NAMALWA (cell line): ENCODE data around the gene ZNF474.

Source experiments
- DNase-seq: peaks from one replicate; pipeline ENCODE4 v3.0.0-alpha.2; 2015; ENCODE audit warnings: low spot score

The ZNF474 gene

GRCh38 chr5:122153774-122154173 lies 24.4 kb downstream of the ZNF474 start:
- DNase-seq: no peak

GRCh38 chr5:122154491-122154890 lies 25.1 kb downstream of the ZNF474 start:
- DNase-seq: no peak

GRCh38 chr5:122154910-122155309 lies 25.6 kb downstream of the ZNF474 start:
- no peak for DNase-seq

GRCh38 chr5:122155546-122155945 lies 26.2 kb downstream of the ZNF474 start:
- no peak for DNase-seq

GRCh38 chr5:122156724-122157325 lies 27.5 kb downstream of the ZNF474 start:
- DNase-seq: peak; percentile 44

- no peak for DNase-seq
Observed at GRCh38 chr5:122162100-122162638, 32.8 kb downstream of the ZNF474 start.

GRCh38 chr5:122163121-122164069 lies 34.0 kb downstream of the ZNF474 start:
- no peak for DNase-seq

- DNase-seq: no peak
Observed at GRCh38 chr5:122164070-122164435, 34.7 kb downstream of the ZNF474 start.

GRCh38 chr5:122164831-122165558 lies 35.6 kb downstream of the ZNF474 start:
- no peak for DNase-seq

GRCh38 chr5:122165559-122166078 lies 36.3 kb downstream of the ZNF474 start:
- DNase-seq: no peak

GRCh38 chr5:122169350-122170103 lies 40.2 kb downstream of the ZNF474 start:
- no peak for DNase-seq

- no peak for DNase-seq
Observed at GRCh38 chr5:122170620-122171019, 41.3 kb downstream of the ZNF474 start.

- no peak for DNase-seq
Observed at GRCh38 chr5:122172207-122172606, 42.9 kb downstream of the ZNF474 start.

- DNase-seq: no peak
Observed at GRCh38 chr5:122173474-122174415, 44.4 kb downstream of the ZNF474 start.

GRCh38 chr5:122175091-122175490 lies 45.7 kb downstream of the ZNF474 start:
- no peak for DNase-seq

- no peak for DNase-seq
Observed at GRCh38 chr5:122175852-122176251, 46.5 kb downstream of the ZNF474 start.

GRCh38 chr5:122177161-122177560 lies 47.8 kb downstream of the ZNF474 start:
- no peak for DNase-seq

GRCh38 chr5:122179701-122180100 lies 50.4 kb downstream of the ZNF474 start:
- DNase-seq: no peak

- DNase-seq: no peak
Observed at GRCh38 chr5:122180146-122180712, 50.9 kb downstream of the ZNF474 start.
